Measurements from ENCODE around the gene TNFSF10.

TNFSF10 gene

GRCh38 chr3:172476347-172476746 lies 46.9 kb downstream of the TNFSF10 start:
- ATAC-seq, result no peak; the same call in 2 of the 3 replicates
- TF ChIP-seq TOX (CRISPR knock-in tag; IDR thresholded peaks at IDR 0.05; ENCODE audit: borderline replicate concordance) (no peak), ARNTL (CRISPR knock-in tag; IDR thresholded peaks at IDR 0.05; ENCODE audit: borderline replicate concordance, low read depth) (no peak), POU6F1 (CRISPR knock-in tag; IDR thresholded peaks at IDR 0.05; ENCODE audit: borderline replicate concordance, low read depth) (no peak), ZNF8 (CRISPR knock-in tag; IDR thresholded peaks at IDR 0.05) (no peak), CREB5 (CRISPR knock-in tag; IDR thresholded peaks at IDR 0.05; ENCODE audit: low read depth) (no peak), GLIS3 (CRISPR knock-in tag; IDR thresholded peaks at IDR 0.05) (no peak), ZNF70 (CRISPR knock-in tag; IDR thresholded peaks at IDR 0.05) (no peak), TSHZ2 (CRISPR knock-in tag; IDR thresholded peaks at IDR 0.05) (no peak), PPARA (CRISPR knock-in tag; IDR thresholded peaks at IDR 0.05; ENCODE audit: borderline replicate concordance) (no peak), RARB (CRISPR knock-in tag; IDR thresholded peaks at IDR 0.05) (no peak), BACH2 (CRISPR knock-in tag; IDR thresholded peaks at IDR 0.05; ENCODE audit: borderline replicate concordance) (no peak), OSR1 (CRISPR knock-in tag; IDR thresholded peaks at IDR 0.05) (no peak)

GRCh38 chr3:172475703-172476102 lies 47.5 kb downstream of the TNFSF10 start:
- no peak for ATAC-seq
- no peak for TF ChIP-seq ZNF565 (CRISPR knock-in tag; conservative IDR thresholded peaks at IDR 0.05; ENCODE audit: low read depth)
- no peak for TF ChIP-seq RARB (CRISPR knock-in tag; IDR thresholded peaks at IDR 0.05)
- TF ChIP-seq ZFP30 (CRISPR knock-in tag; IDR thresholded peaks at IDR 0.05), result no peak
- TF ChIP-seq CSRNP3 (CRISPR knock-in tag; IDR thresholded peaks at IDR 0.05), result no peak
- no peak for TF ChIP-seq CSDC2 (CRISPR knock-in tag; IDR thresholded peaks at IDR 0.05)
- TF ChIP-seq TSHZ2 (CRISPR knock-in tag; IDR thresholded peaks at IDR 0.05), result no peak
- TF ChIP-seq ARNTL (CRISPR knock-in tag; IDR thresholded peaks at IDR 0.05; ENCODE audit: borderline replicate concordance, low read depth), result no peak
- TF ChIP-seq ZNF8 (CRISPR knock-in tag; IDR thresholded peaks at IDR 0.05), result no peak
- no peak for TF ChIP-seq ZFP3 (CRISPR knock-in tag; IDR thresholded peaks at IDR 0.05)
- no peak for TF ChIP-seq GLIS3 (CRISPR knock-in tag; IDR thresholded peaks at IDR 0.05)
- TF ChIP-seq SNAI2 (CRISPR knock-in tag; IDR thresholded peaks at IDR 0.05), result no peak
- TF ChIP-seq ZC3H10 (CRISPR knock-in tag; IDR thresholded peaks at IDR 0.05), result no peak
- no peak for TF ChIP-seq ZNF70 (CRISPR knock-in tag; IDR thresholded peaks at IDR 0.05)
- no peak for TF ChIP-seq POU6F1 (CRISPR knock-in tag; IDR thresholded peaks at IDR 0.05; ENCODE audit: borderline replicate concordance, low read depth)
- TF ChIP-seq ISL1 (CRISPR knock-in tag; IDR thresholded peaks at IDR 0.05), result no peak
- no peak for TF ChIP-seq CREB5 (CRISPR knock-in tag; IDR thresholded peaks at IDR 0.05; ENCODE audit: low read depth)
- TF ChIP-seq BACH2 (CRISPR knock-in tag; IDR thresholded peaks at IDR 0.05; ENCODE audit: borderline replicate concordance), result no peak
- no peak for TF ChIP-seq TCF4 (CRISPR knock-in tag; IDR thresholded peaks at IDR 0.05; ENCODE audit: borderline replicate concordance)
- no peak for TF ChIP-seq PPARA (CRISPR knock-in tag; IDR thresholded peaks at IDR 0.05; ENCODE audit: borderline replicate concordance)
- TF ChIP-seq ESRRG (CRISPR knock-in tag; IDR thresholded peaks at IDR 0.05), result no peak
